Stimulated activated CD4-positive, alpha-beta T cell treated with anti-CD3 and anti-CD28 coated beads, Interleukin-12 subunit alpha, Interleukin-12 subunit beta, amount 100 ng/mL, for 4 hours (primary cell): ENCODE measurements around the gene ARHGAP1.
"Not testable (repeated sequence)": the region's sequence is repeated elsewhere in the genome, so short reads cannot be mapped to it uniquely, and the experiment has no call there.

ENCODE experiments used
- DNase-seq: peaks from one replicate; pipeline ENCODE4 v3.0.0-alpha.2; 2020

ARHGAP1 gene

GRCh38 chr11:46722566-46723358, 22.3 kb upstream of the ARHGAP1 start:
- no peak for DNase-seq

- DNase-seq = no peak
Measured at GRCh38 chr11:46721286-46721685, 20.9 kb upstream of the ARHGAP1 start.

GRCh38 chr11:46719543-46720218, 19.3 kb upstream of the ARHGAP1 start:
- no peak for DNase-seq

GRCh38 chr11:46719048-46719542, 18.7 kb upstream of the ARHGAP1 start, which contains the start of gene F2:
F2 (plus strand) TSS chr11:46719213; CDS start chr11:46719236, 23 bp downstream.
- no peak for DNase-seq

GRCh38 chr11:46718155-46719019, 18.0 kb upstream of the ARHGAP1 start:
- DNase-seq = no peak

- DNase-seq = not testable (repeated sequence)
Measured at GRCh38 chr11:46717825-46718154, 17.4 kb upstream of the ARHGAP1 start.

GRCh38 chr11:46712874-46713576, 12.6 kb upstream of the ARHGAP1 start:
- no peak for DNase-seq

GRCh38 chr11:46711303-46711702, 10.9 kb upstream of the ARHGAP1 start:
- DNase-seq = no peak

GRCh38 chr11:46710821-46711269, 10.4 kb upstream of the ARHGAP1 start:
- no peak for DNase-seq

- DNase-seq = not testable (repeated sequence)
Measured at GRCh38 chr11:46709351-46709750, 8.9 kb upstream of the ARHGAP1 start.

GRCh38 chr11:46706886-46707285, 6.5 kb upstream of the ARHGAP1 start:
- DNase-seq = no peak

GRCh38 chr11:46705070-46705688, 4.8 kb upstream of the ARHGAP1 start:
- DNase-seq = no peak

GRCh38 chr11:46701078-46701654, 747 bp upstream of the ARHGAP1 start:
- DNase-seq = no peak

- DNase-seq = no peak
Measured at GRCh38 chr11:46698597-46698996, 1.8 kb downstream of the ARHGAP1 start.

GRCh38 chr11:46697723-46698122, 2.7 kb downstream of the ARHGAP1 start:
- DNase-seq = no peak

GRCh38 chr11:46697303-46697702, 3.1 kb downstream of the ARHGAP1 start:
- no peak for DNase-seq

GRCh38 chr11:46696212-46696558, 4.2 kb downstream of the ARHGAP1 start:
- DNase-seq = no peak

GRCh38 chr11:46695345-46696211, 4.8 kb downstream of the ARHGAP1 start:
- no peak for DNase-seq

GRCh38 chr11:46694607-46695006, 5.8 kb downstream of the ARHGAP1 start:
- DNase-seq = no peak

- no peak for DNase-seq
Measured at GRCh38 chr11:46694072-46694471, 6.3 kb downstream of the ARHGAP1 start.

GRCh38 chr11:46693597-46694012, 6.8 kb downstream of the ARHGAP1 start:
- no peak for DNase-seq
